ENCODE results near the gene UNG. TPM values are rescaled to one million over a fixed set of nuclear protein-coding genes. Genes with fewer than 3 reads are reported as not detected.
"Not testable (repeated sequence)": the region's sequence is repeated elsewhere in the genome, so short reads cannot be mapped to it uniquely, and the experiment has no call there.

The UNG gene
- 8.9 TPM for total RNA-seq
- 10 to 100 TPM; 24.1 to 42.2 (median 37.1) TPM for polyA plus RNA-seq

- H3K27ac Mint-ChIP-seq: peak within 1 kb of the TSS; percentile 38 to 87 (median 83)
- peaks cover 38% of the 10 kb centered on the region for H3K4me1 ChIP-seq (ENCODE audit: control insufficient read depth, insufficient read depth, low read length, poor library complexity, severe bottlenecking)
- no peaks in the 10 kb centered on the region for H3K27me3 ChIP-seq (ENCODE audit: control insufficient read depth, insufficient read depth, low read length)
- ATAC-seq (ENCODE audit: low read depth in 2 of 2) (peak; percentile 94 to 95), DNase-seq (peak; percentile 95 to 96 (median 95))
- H3K4me1 Mint-ChIP-seq: peaks cover 7 to 50% (median 28%) of the 10 kb centered on the region in 4 donors
- peaks cover 4% of the 10 kb centered on the region for H3K36me3 Mint-ChIP-seq
- H3K27ac ChIP-seq (ENCODE audit: insufficient read depth, low read length, poor library complexity, severe bottlenecking): peak within 1 kb of the TSS; percentile 71
- H3K9me3 ChIP-seq (ENCODE audit: control insufficient read depth in 2 of 2, low read length in 2 of 2): no peaks in the 10 kb centered on the region
- peak within 1 kb of the TSS; percentile 82 for H3K4me3 ChIP-seq (ENCODE audit: low read depth, low read length)
- no peaks in the 10 kb centered on the region for H3K9me3 Mint-ChIP-seq
- H3K36me3 ChIP-seq (ENCODE audit: control insufficient read depth, insufficient read depth, low read length): peaks cover 10% of the 10 kb centered on the region
- H3K27me3 Mint-ChIP-seq: no peaks in the 10 kb centered on the region
- H3K4me3 Mint-ChIP-seq: peak within 1 kb of the TSS; percentile 90 to 94 (median 94)
These were observed at the start of gene UNG for GRCh38 chr12:109097435-109098182. Gene UNG, plus strand, starts transcription at chr12:109097597. Its CDS starts 83 bp downstream, at chr12:109097680.

GRCh38 chr12:109048706-109049105 lies 48.7 kb upstream of the UNG start:
- not testable (repeated sequence) for H3K27ac Mint-ChIP-seq; H3K36me3 Mint-ChIP-seq; H3K9me3 Mint-ChIP-seq; H3K4me3 ChIP-seq (ENCODE audit: low read depth, low read length); H3K27ac ChIP-seq (ENCODE audit: insufficient read depth, low read length, poor library complexity, severe bottlenecking); DNase-seq; H3K27me3 ChIP-seq (ENCODE audit: control insufficient read depth, insufficient read depth, low read length); H3K9me3 ChIP-seq (ENCODE audit: control insufficient read depth in 2 of 2, low read length in 2 of 2); ATAC-seq (ENCODE audit: low read depth in 2 of 2); H3K36me3 ChIP-seq (ENCODE audit: control insufficient read depth, insufficient read depth, low read length); H3K27me3 Mint-ChIP-seq
- Mint-ChIP-seq H3K4me3 (peak overlapping the region in 1 of 4 donors; percentile 20), H3K4me1 (peaks cover 7 to 14% (median 9%) of the 10 kb centered on the region in 4 donors)
- H3K4me1 ChIP-seq (ENCODE audit: control insufficient read depth, insufficient read depth, low read length, poor library complexity, severe bottlenecking): peaks cover 10% of the 10 kb centered on the region

GRCh38 chr12:109049794-109050193 lies 47.6 kb upstream of the UNG start:
- H3K27ac Mint-ChIP-seq; H3K27me3 Mint-ChIP-seq; H3K36me3 ChIP-seq (ENCODE audit: control insufficient read depth, insufficient read depth, low read length); H3K4me3 ChIP-seq (ENCODE audit: low read depth, low read length); H3K9me3 ChIP-seq (ENCODE audit: control insufficient read depth in 2 of 2, low read length in 2 of 2); DNase-seq; ATAC-seq (ENCODE audit: low read depth in 2 of 2); H3K9me3 Mint-ChIP-seq; H3K27ac ChIP-seq (ENCODE audit: insufficient read depth, low read length, poor library complexity, severe bottlenecking); H3K27me3 ChIP-seq (ENCODE audit: control insufficient read depth, insufficient read depth, low read length); H3K36me3 Mint-ChIP-seq: not testable (repeated sequence)
- Mint-ChIP-seq H3K4me3 (peak overlapping the region in 2 of 4 donors; percentile 20 to 40), H3K4me1 (peaks cover 10 to 22% (median 13%) of the 10 kb centered on the region in 4 donors)
- peaks cover 19% of the 10 kb centered on the region for H3K4me1 ChIP-seq (ENCODE audit: control insufficient read depth, insufficient read depth, low read length, poor library complexity, severe bottlenecking)

GRCh38 chr12:109052097-109052413 lies 45.3 kb upstream of the UNG start:
- H3K9me3 Mint-ChIP-seq: no peaks in the 10 kb centered on the region
- DNase-seq (no peak), ATAC-seq (ENCODE audit: low read depth in 2 of 2) (no peak)
- Histone ChIP-seq H3K4me3 (ENCODE audit: low read depth, low read length) (peak overlapping the region; percentile 75), H3K4me1 (ENCODE audit: control insufficient read depth, insufficient read depth, low read length, poor library complexity, severe bottlenecking) (peaks cover 20% of the 10 kb centered on the region), H3K27ac (ENCODE audit: insufficient read depth, low read length, poor library complexity, severe bottlenecking) (peak overlapping the region; percentile 86), H3K9me3 (ENCODE audit: control insufficient read depth in 2 of 2, low read length in 2 of 2) (no peaks in the 10 kb centered on the region), H3K27me3 (ENCODE audit: control insufficient read depth, insufficient read depth, low read length) (no peaks in the 10 kb centered on the region), H3K36me3 (ENCODE audit: control insufficient read depth, insufficient read depth, low read length) (no peaks in the 10 kb centered on the region)
- peaks cover 11 to 25% (median 13%) of the 10 kb centered on the region in 4 donors for H3K4me1 Mint-ChIP-seq
- H3K4me3 Mint-ChIP-seq: peak overlapping the region; percentile 94 to 97 (median 96)
- H3K27me3 Mint-ChIP-seq: no peaks in the 10 kb centered on the region
- peak overlapping the region; percentile 83 to 97 (median 96) for H3K27ac Mint-ChIP-seq
- H3K36me3 Mint-ChIP-seq: peaks cover 7% of the 10 kb centered on the region

- no peaks in the 10 kb centered on the region for H3K9me3 ChIP-seq (ENCODE audit: control insufficient read depth in 2 of 2, low read length in 2 of 2)
- H3K4me1 Mint-ChIP-seq: peaks cover 11 to 25% (median 13%) of the 10 kb centered on the region in 4 donors
- H3K9me3 Mint-ChIP-seq: no peaks in the 10 kb centered on the region
- peak within 1 kb of the TSS; percentile 83 to 99 (median 96) for H3K27ac Mint-ChIP-seq
- peak within 1 kb of the TSS; percentile 86 for H3K27ac ChIP-seq (ENCODE audit: insufficient read depth, low read length, poor library complexity, severe bottlenecking)
- peak within 1 kb of the TSS; percentile 94 to 97 (median 96) for H3K4me3 Mint-ChIP-seq
- H3K27me3 ChIP-seq (ENCODE audit: control insufficient read depth, insufficient read depth, low read length): no peaks in the 10 kb centered on the region
- peaks cover under 1% of the 10 kb centered on the region for H3K36me3 ChIP-seq (ENCODE audit: control insufficient read depth, insufficient read depth, low read length)
- H3K4me1 ChIP-seq (ENCODE audit: control insufficient read depth, insufficient read depth, low read length, poor library complexity, severe bottlenecking): peaks cover 20% of the 10 kb centered on the region
- H3K4me3 ChIP-seq (ENCODE audit: low read depth, low read length): peak within 1 kb of the TSS; percentile 97
- ATAC-seq (ENCODE audit: low read depth in 2 of 2): peak; percentile 82 to 84
- DNase-seq: peak; percentile 74 to 90 (median 80)
- H3K27me3 Mint-ChIP-seq: no peaks in the 10 kb centered on the region
- peaks cover 13% of the 10 kb centered on the region for H3K36me3 Mint-ChIP-seq
These were observed 44.7 kb upstream of the UNG start, which contains the start of gene USP30 for GRCh38 chr12:109052414-109053323. Gene USP30, plus strand, starts transcription at chr12:109052576. Its CDS starts 103 bp downstream, at chr12:109052679.

- ATAC-seq (ENCODE audit: low read depth in 2 of 2) (peak; percentile 64 to 70), DNase-seq (peak in 2 of 3 donors; percentile 57 to 75)
- Mint-ChIP-seq H3K4me1 (peaks cover 11 to 25% (median 13%) of the 10 kb centered on the region in 4 donors), H3K27ac (peak overlapping the region; percentile 83 to 99 (median 96)), H3K27me3 (no peaks in the 10 kb centered on the region), H3K4me3 (peak overlapping the region; percentile 94 to 97 (median 96)), H3K9me3 (no peaks in the 10 kb centered on the region), H3K36me3 (peaks cover 18% of the 10 kb centered on the region)
- peak overlapping the region; percentile 86 for H3K27ac ChIP-seq (ENCODE audit: insufficient read depth, low read length, poor library complexity, severe bottlenecking)
- H3K9me3 ChIP-seq (ENCODE audit: control insufficient read depth in 2 of 2, low read length in 2 of 2): no peaks in the 10 kb centered on the region
- peaks cover 4% of the 10 kb centered on the region for H3K36me3 ChIP-seq (ENCODE audit: control insufficient read depth, insufficient read depth, low read length)
- no peaks in the 10 kb centered on the region for H3K27me3 ChIP-seq (ENCODE audit: control insufficient read depth, insufficient read depth, low read length)
- H3K4me1 ChIP-seq (ENCODE audit: control insufficient read depth, insufficient read depth, low read length, poor library complexity, severe bottlenecking): peaks cover 20% of the 10 kb centered on the region
- H3K4me3 ChIP-seq (ENCODE audit: low read depth, low read length): peak overlapping the region; percentile 97
These were observed 43.8 kb upstream of the UNG start for GRCh38 chr12:109053382-109054123.

GRCh38 chr12:109054124-109054513 lies 43.3 kb upstream of the UNG start:
- H3K27me3 ChIP-seq (ENCODE audit: control insufficient read depth, insufficient read depth, low read length); H3K9me3 ChIP-seq (ENCODE audit: control insufficient read depth in 2 of 2, low read length in 2 of 2); DNase-seq; H3K36me3 ChIP-seq (ENCODE audit: control insufficient read depth, insufficient read depth, low read length); H3K27me3 Mint-ChIP-seq; H3K9me3 Mint-ChIP-seq: not testable (repeated sequence)
- H3K4me1 ChIP-seq (ENCODE audit: control insufficient read depth, insufficient read depth, low read length, poor library complexity, severe bottlenecking): peaks cover 20% of the 10 kb centered on the region
- Mint-ChIP-seq H3K27ac (peak overlapping the region; percentile 83 to 99 (median 96)), H3K4me1 (peaks cover 11 to 25% (median 13%) of the 10 kb centered on the region in 4 donors), H3K4me3 (peak overlapping the region; percentile 94 to 97 (median 96)), H3K36me3 (peaks cover 18% of the 10 kb centered on the region)
- H3K4me3 ChIP-seq (ENCODE audit: low read depth, low read length): peak overlapping the region; percentile 97
- ATAC-seq (ENCODE audit: low read depth in 2 of 2): peak; percentile 6 to 7
- peak overlapping the region; percentile 86 for H3K27ac ChIP-seq (ENCODE audit: insufficient read depth, low read length, poor library complexity, severe bottlenecking)
